ENCODE data around the gene NAXE.
A peak's percentile ranks its signal among the peaks of the same experiment; 100 is the strongest.

Gene NAXE

DNA sequence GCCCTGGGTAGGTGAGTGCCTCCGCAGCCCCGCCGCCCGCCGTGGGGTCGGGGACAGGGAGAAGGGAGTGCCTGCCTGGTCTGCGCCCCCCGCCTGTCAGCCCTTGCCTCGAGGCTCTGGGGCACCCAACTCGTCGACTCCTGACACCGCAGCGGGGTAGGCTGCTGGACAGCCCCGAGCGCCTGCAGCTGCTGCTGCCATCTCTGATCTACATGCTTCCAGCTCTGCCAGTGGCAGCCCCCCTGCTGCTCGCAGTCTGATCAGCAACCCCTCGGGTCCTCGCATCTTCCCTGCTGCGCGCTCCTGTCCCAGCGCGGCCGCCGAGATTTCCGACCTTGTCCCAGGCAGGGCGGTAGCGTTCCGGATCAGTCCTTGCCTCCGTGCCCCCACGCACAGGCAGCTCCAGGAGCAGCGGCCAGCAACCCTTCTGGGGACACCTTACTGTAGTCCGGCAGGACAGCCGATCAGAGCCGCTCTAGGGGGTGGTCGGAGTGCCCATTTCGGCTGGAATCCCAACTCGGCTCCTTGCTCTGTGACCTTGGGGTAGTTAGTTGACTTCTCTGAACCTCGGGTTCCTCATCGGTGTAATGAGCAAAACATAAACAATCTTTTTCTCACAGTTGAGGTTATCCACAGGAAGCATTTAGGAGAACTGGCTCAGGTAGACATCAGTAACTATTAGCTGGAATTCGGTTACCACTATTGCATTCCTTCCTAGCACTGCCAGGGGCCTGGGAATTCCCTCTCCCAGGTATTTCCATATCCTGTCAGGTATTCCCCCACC, 50.9 kb downstream of the NAXE start:
- Histone ChIP-seq H3K27me3 (ENCODE audit: control insufficient read depth, insufficient read depth, low read length) (peaks cover 97% of the 10 kb centered on the region), H3K4me3 (ENCODE audit: low read depth, low read length) (peak overlapping the region; percentile 70)

DNA sequence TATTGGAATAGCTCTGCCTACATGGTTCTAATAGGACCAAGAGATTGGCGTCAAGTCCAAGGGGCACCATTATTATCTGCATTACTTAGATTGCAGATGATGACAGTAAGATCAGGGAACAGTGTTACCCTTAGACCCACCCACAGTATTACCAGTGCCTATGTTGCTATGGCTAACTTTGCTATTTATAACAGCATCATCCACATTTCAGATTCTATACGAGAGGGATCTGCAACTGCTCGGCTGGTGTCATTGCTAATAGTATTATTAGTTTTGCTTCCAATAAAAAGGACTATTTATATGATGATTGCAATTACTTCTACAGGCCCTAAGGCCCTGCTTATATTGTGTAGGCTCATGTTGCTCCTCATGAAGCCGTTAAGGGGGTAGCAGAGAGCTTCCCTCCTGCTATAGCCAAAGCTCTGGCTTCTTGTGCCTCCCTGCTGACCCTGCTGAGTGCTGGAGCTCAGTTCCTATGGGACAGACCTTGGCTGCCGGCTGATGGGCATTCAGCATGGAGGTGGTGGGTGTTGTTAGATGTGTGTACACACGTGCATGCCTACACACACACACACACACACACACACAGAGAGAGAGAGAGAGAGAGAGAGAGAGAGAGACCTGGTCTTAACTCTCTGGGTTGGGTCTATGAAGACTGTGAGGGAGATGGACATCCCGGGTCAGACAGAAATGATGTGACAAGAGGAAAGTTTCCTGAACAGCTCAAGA, 51.6 kb downstream of the NAXE start:
- Histone ChIP-seq H3K36me3 (ENCODE audit: control insufficient read depth, insufficient read depth, low read length) (no peaks in the 10 kb centered on the region), H3K27ac (ENCODE audit: low read depth, low read length) (no peak overlapping the region), H3K27me3 (ENCODE audit: control insufficient read depth, insufficient read depth, low read length) (peaks cover 97% of the 10 kb centered on the region), H3K4me3 (ENCODE audit: low read depth, low read length) (no peak overlapping the region), H3K9me3 (ENCODE audit: control insufficient read depth, insufficient read depth, low read depth, low read length) (no peaks in the 10 kb centered on the region), H3K4me1 (ENCODE audit: control insufficient read depth, insufficient read depth, low read length) (peaks cover 17% of the 10 kb centered on the region), H3K9ac (ENCODE audit: low read length) (no peak overlapping the region)

More for the DNA sequence above, 50.9 kb downstream of the NAXE start:
- Histone ChIP-seq H3K9ac (ENCODE audit: low read length) (peak overlapping the region; percentile 36), H3K27ac (ENCODE audit: low read depth, low read length) (no peak overlapping the region), H3K36me3 (ENCODE audit: control insufficient read depth, insufficient read depth, low read length) (no peaks in the 10 kb centered on the region), H3K9me3 (ENCODE audit: control insufficient read depth, insufficient read depth, low read depth, low read length) (no peaks in the 10 kb centered on the region), H3K4me1 (ENCODE audit: control insufficient read depth, insufficient read depth, low read length) (peaks cover 17% of the 10 kb centered on the region)

DNA sequence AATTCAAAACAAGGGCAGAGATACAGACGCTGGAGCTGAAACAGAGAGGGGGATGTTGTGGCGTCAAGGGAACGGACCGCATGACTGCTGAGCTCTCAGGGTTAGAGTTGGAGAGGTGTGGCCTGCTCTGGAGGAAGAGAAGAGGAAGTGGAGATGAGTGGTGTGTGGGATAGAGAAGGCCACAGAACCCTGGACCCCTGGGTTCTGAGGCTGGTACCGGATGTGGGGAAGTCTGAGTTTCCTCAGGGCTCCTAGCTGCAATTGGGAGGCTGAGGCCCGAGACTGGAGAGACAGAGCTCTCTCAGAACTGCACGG, 52.2 kb downstream of the NAXE start:
- H3K27me3 ChIP-seq (ENCODE audit: control insufficient read depth, insufficient read depth, low read length): peaks cover 97% of the 10 kb centered on the region
- no peak overlapping the region for H3K9ac ChIP-seq (ENCODE audit: low read length)
- H3K27ac ChIP-seq (ENCODE audit: low read depth, low read length): no peak overlapping the region
- no peaks in the 10 kb centered on the region for H3K9me3 ChIP-seq (ENCODE audit: control insufficient read depth, insufficient read depth, low read depth, low read length)
- H3K36me3 ChIP-seq (ENCODE audit: control insufficient read depth, insufficient read depth, low read length): no peaks in the 10 kb centered on the region
- peaks cover 17% of the 10 kb centered on the region for H3K4me1 ChIP-seq (ENCODE audit: control insufficient read depth, insufficient read depth, low read length)
- H3K4me3 ChIP-seq (ENCODE audit: low read depth, low read length): no peak overlapping the region
